ENCODE data around the gene C4orf51. TPM values are rescaled to one million over a fixed set of nuclear protein-coding genes. Genes with fewer than 3 reads are reported as not detected.

C4orf51 gene
- total and polyA plus RNA-seq, 2 of the 13 experiments (the other 11 are each of a cell fraction or from before 2014, with no cell fraction given): not detected

DNA sequence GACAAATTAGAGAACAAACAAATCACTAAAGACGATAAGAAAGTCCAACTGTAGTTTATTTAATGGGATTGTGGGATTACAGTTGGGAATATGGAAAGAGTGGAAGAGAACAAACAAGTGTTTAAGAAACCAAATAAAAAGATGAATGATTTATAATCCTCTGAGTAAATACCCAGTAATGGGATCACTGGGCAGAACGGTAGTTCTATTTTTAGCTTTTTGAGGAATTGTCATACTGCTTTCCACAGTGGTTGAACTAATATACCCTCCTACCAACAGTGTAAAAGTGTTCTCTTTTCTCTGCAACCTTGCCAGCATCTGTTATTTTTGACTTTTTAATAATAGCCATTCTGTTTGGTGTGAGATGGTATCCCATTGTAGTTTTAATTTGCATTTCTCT, 15.0 kb downstream of the C4orf51 start:
- H3K36me3 ChIP-seq (replicated peaks in 1 of 2; ENCODE audit: control insufficient read depth in 1 of 2, insufficient read depth in 2 of 2, low read length in 2 of 2): no peaks in the 10 kb centered on the region
- TF ChIP-seq, protein P1, sequence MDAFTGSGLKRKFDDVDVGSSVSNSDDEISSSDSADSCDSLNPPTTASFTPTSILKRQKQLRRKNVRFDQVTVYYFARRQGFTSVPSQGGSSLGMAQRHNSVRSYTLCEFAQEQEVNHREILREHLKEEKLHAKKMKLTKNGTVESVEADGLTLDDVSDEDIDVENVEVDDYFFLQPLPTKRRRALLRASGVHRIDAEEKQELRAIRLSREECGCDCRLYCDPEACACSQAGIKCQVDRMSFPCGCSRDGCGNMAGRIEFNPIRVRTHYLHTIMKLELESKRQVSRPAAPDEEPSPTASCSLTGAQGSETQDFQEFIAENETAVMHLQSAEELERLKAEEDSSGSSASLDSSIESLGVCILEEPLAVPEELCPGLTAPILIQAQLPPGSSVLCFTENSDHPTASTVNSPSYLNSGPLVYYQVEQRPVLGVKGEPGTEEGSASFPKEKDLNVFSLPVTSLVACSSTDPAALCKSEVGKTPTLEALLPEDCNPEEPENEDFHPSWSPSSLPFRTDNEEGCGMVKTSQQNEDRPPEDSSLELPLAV (CRISPR knock-in tag; conservative IDR thresholded peaks at IDR 0.05; ENCODE audit: low read depth): no peak
- TF ChIP-seq, protein P2, sequence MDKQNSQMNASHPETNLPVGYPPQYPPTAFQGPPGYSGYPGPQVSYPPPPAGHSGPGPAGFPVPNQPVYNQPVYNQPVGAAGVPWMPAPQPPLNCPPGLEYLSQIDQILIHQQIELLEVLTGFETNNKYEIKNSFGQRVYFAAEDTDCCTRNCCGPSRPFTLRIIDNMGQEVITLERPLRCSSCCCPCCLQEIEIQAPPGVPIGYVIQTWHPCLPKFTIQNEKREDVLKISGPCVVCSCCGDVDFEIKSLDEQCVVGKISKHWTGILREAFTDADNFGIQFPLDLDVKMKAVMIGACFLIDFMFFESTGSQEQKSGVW (CRISPR knock-in tag; IDR thresholded peaks at IDR 0.05; ENCODE audit: borderline replicate concordance): no peak
- no peak for TF ChIP-seq JDP2 (CRISPR knock-in tag; IDR thresholded peaks at IDR 0.05; ENCODE audit: borderline replicate concordance)
- TF ChIP-seq ZNF253 (CRISPR knock-in tag; IDR thresholded peaks at IDR 0.05; ENCODE audit: borderline replicate concordance): no peak
- no peak for TF ChIP-seq ZNF274 (CRISPR knock-in tag; IDR thresholded peaks at IDR 0.05)
- no peak for TF ChIP-seq ZNF749 (CRISPR knock-in tag; IDR thresholded peaks at IDR 0.05; ENCODE audit: borderline replicate concordance)
- FAIRE-seq (no peak), DNase-seq (ENCODE audit: low spot score) (no peak), ATAC-seq (no peak)
- in situ Hi-C loops (cut with HindIII; ENCODE audit: extremely low pct_ligation_motif_present, low pct_unique_long_range_greater_than_20kb): no loop called here
- no peaks in the 10 kb centered on the region for H3K79me2 ChIP-seq (ENCODE audit: insufficient read depth, low read length)
- no peaks in the 10 kb centered on the region for H4K20me1 ChIP-seq (ENCODE audit: insufficient read depth, low read length)
- BruUV-seq (replicated peaks): no TSS peak
- ChIA-PET CTCF (ENCODE audit: low intra/inter-chr PET ratio, low total read pairs) (no interaction called here), POLR2A (no interaction called here)
- no peak overlapping the region for H2AFZ ChIP-seq (ENCODE audit: low read length)
- H3K4me1 ChIP-seq (ENCODE audit: insufficient read depth, low read length): peaks cover 28% of the 10 kb centered on the region
- no peak overlapping the region for H3K4me3 ChIP-seq (replicated peaks in 1 of 3; ENCODE audit: insufficient read depth in 1 of 3, low read depth in 2 of 3, low read length in 3 of 3)
- H3K9ac ChIP-seq (ENCODE audit: insufficient read depth, low read depth, low read length): no peak overlapping the region
- 5% methylated on average over 2 of the region's 2 CpGs for WGBS (ENCODE audit: low lambda C conversion rate)
- intact Hi-C loops (cut with micrococcal nuclease; ENCODE audit: unreplicated experiment): no loop called here
- H3K9me3 ChIP-seq (ENCODE audit: low read length): no peaks in the 10 kb centered on the region
- no peak overlapping the region for H3K4me2 ChIP-seq (ENCODE audit: low read depth, low read length)
- H3K27me3 ChIP-seq (ENCODE audit: control insufficient read depth in 1 of 2, insufficient read depth in 2 of 2, low read length in 2 of 2): no peaks in the 10 kb centered on the region; a peak in 1 of 5 replicates
- H3K27ac ChIP-seq (ENCODE audit: extremely low read length, insufficient read depth, low read length): no peak overlapping the region

- Histone ChIP-seq H3K27me3 (ENCODE audit: control insufficient read depth in 1 of 2, insufficient read depth in 2 of 2, low read length in 2 of 2) (no peaks in the 10 kb centered on the region; a peak in 1 of 5 replicates), H3K4me1 (ENCODE audit: insufficient read depth, low read length) (peaks cover 4% of the 10 kb centered on the region), H3K4me2 (ENCODE audit: low read depth, low read length) (no peak overlapping the region), H3K4me3 (replicated peaks in 1 of 3; ENCODE audit: insufficient read depth in 1 of 3, low read depth in 2 of 3, low read length in 3 of 3) (no peak overlapping the region), H3K27ac (ENCODE audit: extremely low read length, insufficient read depth, low read length) (no peak overlapping the region), H3K9ac (ENCODE audit: insufficient read depth, low read depth, low read length) (no peak overlapping the region), H3K79me2 (ENCODE audit: insufficient read depth, low read length) (no peaks in the 10 kb centered on the region), H4K20me1 (ENCODE audit: insufficient read depth, low read length) (no peaks in the 10 kb centered on the region), H3K9me3 (ENCODE audit: low read length) (no peaks in the 10 kb centered on the region), H2AFZ (ENCODE audit: low read length) (no peak overlapping the region), H3K36me3 (replicated peaks in 1 of 2; ENCODE audit: control insufficient read depth in 1 of 2, insufficient read depth in 2 of 2, low read length in 2 of 2) (no peaks in the 10 kb centered on the region)
- intact Hi-C loops (cut with micrococcal nuclease; ENCODE audit: unreplicated experiment) (no loop called here), in situ Hi-C loops (cut with HindIII; ENCODE audit: extremely low pct_ligation_motif_present, low pct_unique_long_range_greater_than_20kb) (no loop called here)
- BruUV-seq (replicated peaks): no TSS peak
- no peak for FAIRE-seq
- ATAC-seq: no peak
- POLR2A ChIA-PET: no interaction called here
- CTCF ChIA-PET (ENCODE audit: low intra/inter-chr PET ratio, low total read pairs): no interaction called here
- no peak for DNase-seq (ENCODE audit: low spot score)
- whole genome bisulfite sequencing (ENCODE audit: low lambda C conversion rate): 83% methylated on average over 2 of the region's 2 CpGs
- TF ChIP-seq TRIM24 (CRISPR knock-in tag; IDR thresholded peaks at IDR 0.05) (no peak), ZNF570 (CRISPR knock-in tag; IDR thresholded peaks at IDR 0.05; ENCODE audit: borderline replicate concordance) (no peak), MTF1 (CRISPR knock-in tag; IDR thresholded peaks at IDR 0.05) (no peak), ZNF20 (CRISPR knock-in tag; IDR thresholded peaks at IDR 0.05) (no peak), HIVEP1 (CRISPR knock-in tag; IDR thresholded peaks at IDR 0.05) (no peak), ARNTL (CRISPR knock-in tag; IDR thresholded peaks at IDR 0.05) (no peak), NFE2L1 (CRISPR knock-in tag; IDR thresholded peaks at IDR 0.05; ENCODE audit: borderline replicate concordance) (no peak), EHMT2 (IDR thresholded peaks at IDR 0.05; ENCODE audit: borderline replicate concordance, low read depth, low read length) (no peak)
- TF ChIP-seq, protein P3, sequence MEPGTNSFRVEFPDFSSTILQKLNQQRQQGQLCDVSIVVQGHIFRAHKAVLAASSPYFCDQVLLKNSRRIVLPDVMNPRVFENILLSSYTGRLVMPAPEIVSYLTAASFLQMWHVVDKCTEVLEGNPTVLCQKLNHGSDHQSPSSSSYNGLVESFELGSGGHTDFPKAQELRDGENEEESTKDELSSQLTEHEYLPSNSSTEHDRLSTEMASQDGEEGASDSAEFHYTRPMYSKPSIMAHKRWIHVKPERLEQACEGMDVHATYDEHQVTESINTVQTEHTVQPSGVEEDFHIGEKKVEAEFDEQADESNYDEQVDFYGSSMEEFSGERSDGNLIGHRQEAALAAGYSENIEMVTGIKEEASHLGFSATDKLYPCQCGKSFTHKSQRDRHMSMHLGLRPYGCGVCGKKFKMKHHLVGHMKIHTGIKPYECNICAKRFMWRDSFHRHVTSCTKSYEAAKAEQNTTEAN (CRISPR knock-in tag; conservative IDR thresholded peaks at IDR 0.05): no peak
These were observed 17.4 kb downstream of the C4orf51 start for GRCh38 chr4:145697332-145697731.

All from HepG2 (cell line).